ENCODE results near the gene CHMP5.

The CHMP5 gene

DNA sequence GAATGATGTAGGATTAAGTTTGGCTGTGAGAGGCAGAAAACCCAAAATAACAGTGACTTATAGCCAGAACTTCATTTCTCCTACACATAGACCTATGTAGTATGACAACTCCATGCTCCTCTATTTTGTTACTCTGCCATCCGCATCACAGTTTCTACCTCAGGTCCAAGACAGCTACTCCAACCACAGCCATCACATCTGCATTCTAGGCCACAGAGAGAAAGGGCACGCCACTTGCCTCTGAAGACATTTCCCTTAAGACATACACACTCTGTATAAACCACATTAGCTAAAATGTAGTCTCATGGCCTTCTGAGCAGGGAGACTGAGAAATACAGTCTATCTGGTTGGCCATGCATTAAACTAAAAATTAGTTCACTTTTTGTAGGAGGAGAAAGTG, 14.9 kb upstream of the CHMP5 start:
- DNase-seq (ENCODE audit: low read depth): no peak
- H3K4me3 ChIP-seq (ENCODE audit: low read depth, low read length): no peak overlapping the region
- TF ChIP-seq, protein P1, sequence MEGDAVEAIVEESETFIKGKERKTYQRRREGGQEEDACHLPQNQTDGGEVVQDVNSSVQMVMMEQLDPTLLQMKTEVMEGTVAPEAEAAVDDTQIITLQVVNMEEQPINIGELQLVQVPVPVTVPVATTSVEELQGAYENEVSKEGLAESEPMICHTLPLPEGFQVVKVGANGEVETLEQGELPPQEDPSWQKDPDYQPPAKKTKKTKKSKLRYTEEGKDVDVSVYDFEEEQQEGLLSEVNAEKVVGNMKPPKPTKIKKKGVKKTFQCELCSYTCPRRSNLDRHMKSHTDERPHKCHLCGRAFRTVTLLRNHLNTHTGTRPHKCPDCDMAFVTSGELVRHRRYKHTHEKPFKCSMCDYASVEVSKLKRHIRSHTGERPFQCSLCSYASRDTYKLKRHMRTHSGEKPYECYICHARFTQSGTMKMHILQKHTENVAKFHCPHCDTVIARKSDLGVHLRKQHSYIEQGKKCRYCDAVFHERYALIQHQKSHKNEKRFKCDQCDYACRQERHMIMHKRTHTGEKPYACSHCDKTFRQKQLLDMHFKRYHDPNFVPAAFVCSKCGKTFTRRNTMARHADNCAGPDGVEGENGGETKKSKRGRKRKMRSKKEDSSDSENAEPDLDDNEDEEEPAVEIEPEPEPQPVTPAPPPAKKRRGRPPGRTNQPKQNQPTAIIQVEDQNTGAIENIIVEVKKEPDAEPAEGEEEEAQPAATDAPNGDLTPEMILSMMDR (IDR thresholded peaks at IDR 0.05; ENCODE audit: low read depth, low read length, missing control alignments): no peak
- in situ Hi-C loops (cut with HindIII; ENCODE audit: low sequenced_read_pairs): no loop called here

DNA sequence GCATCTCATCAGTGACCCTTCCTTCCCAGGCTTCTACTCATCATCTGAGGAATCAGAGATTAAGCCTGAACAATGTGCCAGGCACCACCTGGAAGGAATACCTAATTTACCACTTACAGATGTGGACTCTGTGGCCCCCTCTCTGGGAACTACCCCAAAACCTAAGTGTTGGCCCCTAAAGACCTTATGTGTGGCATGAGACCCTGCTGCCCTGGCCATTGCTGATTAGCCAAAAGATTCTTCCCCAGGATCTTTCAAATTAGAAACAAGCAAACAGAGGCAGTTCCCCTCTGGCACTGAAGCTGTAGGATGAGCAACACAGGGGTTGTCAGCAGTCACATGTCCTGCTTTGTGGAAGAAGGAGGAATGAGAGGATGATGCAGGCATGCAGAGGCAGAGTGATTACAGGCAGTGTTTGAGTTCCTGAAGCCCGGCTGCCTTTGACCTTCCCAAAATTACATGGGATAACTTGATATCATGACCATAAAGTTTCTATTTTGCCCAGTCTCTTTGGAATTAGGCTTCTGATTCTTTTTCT, 14.3 kb upstream of the CHMP5 start:
- no peak overlapping the region for H3K4me3 ChIP-seq (ENCODE audit: low read depth, low read length)
- in situ Hi-C loops (cut with HindIII; ENCODE audit: low sequenced_read_pairs): no loop called here
- TF ChIP-seq, protein P1 (IDR thresholded peaks at IDR 0.05; ENCODE audit: low read depth, low read length, missing control alignments): no peak
- no peak for DNase-seq (ENCODE audit: low read depth)

DNA sequence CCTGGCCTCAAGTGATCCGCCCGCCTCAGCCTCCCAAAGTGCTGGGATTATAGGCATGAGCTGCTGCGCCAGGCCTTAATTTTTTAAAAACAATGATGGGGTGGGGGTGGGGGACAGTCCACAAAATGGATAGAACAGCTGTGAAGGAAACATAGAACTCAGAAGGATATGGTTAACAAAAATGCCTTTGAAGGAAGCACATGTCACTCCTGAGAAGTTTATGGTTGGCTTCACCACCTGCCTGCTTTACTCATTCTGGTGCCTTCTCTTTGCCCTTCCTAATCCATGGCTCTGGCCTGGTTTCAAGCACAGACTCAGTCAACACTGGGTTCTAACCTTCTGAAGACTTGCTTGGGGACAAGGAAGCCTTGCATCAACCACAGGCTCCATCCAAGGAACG, 10.6 kb upstream of the CHMP5 start:
- in situ Hi-C loops (cut with HindIII; ENCODE audit: low sequenced_read_pairs): no loop called here
- DNase-seq (ENCODE audit: low read depth): no peak
- H3K4me3 ChIP-seq (ENCODE audit: low read depth, low read length): no peak overlapping the region
- TF ChIP-seq, protein P1 (IDR thresholded peaks at IDR 0.05; ENCODE audit: low read depth, low read length, missing control alignments): no peak

DNA sequence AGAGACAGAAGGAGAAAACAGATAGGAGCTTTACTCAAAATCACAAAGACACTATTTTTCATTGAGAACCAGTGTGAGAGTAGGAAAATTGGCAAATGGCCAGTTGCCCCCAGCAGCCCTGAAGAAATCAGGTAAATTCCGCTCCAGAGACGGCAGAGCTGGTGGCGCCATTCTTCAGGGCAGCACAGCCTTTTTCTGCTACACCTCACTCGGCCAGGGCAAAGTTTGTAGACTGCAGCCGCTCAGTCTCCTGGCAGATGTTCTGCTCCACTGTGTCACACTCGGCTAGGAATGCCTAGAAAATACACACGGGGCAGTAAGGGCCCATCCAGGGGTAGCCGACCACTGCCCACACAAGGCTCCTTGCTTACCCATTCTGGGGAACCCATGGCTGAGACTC, 9.8 kb upstream of the CHMP5 start:
- in situ Hi-C loops (cut with HindIII; ENCODE audit: low sequenced_read_pairs): no loop called here
- TF ChIP-seq, protein P1 (IDR thresholded peaks at IDR 0.05; ENCODE audit: low read depth, low read length, missing control alignments): no peak

DNA sequence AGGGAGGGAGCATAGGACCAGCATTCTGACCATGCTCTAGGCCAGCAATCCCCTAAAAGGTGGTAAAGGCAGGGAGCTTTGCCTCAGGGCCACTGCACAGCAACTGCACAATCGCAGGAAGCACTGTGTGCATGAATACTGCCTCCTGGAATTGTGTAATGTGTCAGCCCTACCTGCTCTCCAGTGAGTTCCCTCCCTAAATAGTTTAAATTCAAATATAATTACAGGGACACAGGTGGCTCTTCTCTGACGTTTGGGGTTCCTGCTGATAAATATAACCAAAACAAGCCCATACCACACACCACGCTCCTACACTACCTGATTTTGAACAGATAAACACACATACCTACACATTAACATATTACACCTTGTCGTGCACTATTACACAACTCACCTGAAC, 9.4 kb upstream of the CHMP5 start:
- no peak overlapping the region for H3K4me3 ChIP-seq (ENCODE audit: low read depth, low read length)
- TF ChIP-seq, protein P1 (IDR thresholded peaks at IDR 0.05; ENCODE audit: low read depth, low read length, missing control alignments): no peak
- DNase-seq (ENCODE audit: low read depth): no peak
- in situ Hi-C loops (cut with HindIII; ENCODE audit: low sequenced_read_pairs): no loop called here

More for the DNA sequence above, 9.8 kb upstream of the CHMP5 start:
- no peak overlapping the region for H3K4me3 ChIP-seq (ENCODE audit: low read depth, low read length)
- DNase-seq (ENCODE audit: low read depth): no peak

DNA sequence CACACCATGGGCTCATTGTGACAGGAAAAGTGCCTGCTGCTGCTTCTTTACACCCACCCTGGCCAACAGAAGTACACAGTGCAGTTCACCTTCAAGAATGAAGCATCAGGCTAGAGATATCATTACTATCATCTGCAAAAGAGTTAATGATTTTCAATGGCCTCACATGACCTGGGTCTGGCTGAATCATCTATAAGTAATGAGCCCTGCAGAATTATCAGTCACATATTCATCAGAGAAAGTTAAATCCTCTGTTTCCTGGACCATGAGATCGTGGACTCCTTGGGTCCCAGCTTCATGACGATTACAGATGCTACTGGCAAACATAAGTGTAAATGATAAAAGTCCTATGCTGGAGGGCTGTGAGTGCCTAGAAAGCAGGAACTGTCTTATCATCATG, 8.6 kb upstream of the CHMP5 start:
- DNase-seq (ENCODE audit: low read depth): no peak
- TF ChIP-seq, protein P1 (IDR thresholded peaks at IDR 0.05; ENCODE audit: low read depth, low read length, missing control alignments): no peak
- H3K4me3 ChIP-seq (ENCODE audit: low read depth, low read length): no peak overlapping the region
- in situ Hi-C loops (cut with HindIII; ENCODE audit: low sequenced_read_pairs): no loop called here

DNA sequence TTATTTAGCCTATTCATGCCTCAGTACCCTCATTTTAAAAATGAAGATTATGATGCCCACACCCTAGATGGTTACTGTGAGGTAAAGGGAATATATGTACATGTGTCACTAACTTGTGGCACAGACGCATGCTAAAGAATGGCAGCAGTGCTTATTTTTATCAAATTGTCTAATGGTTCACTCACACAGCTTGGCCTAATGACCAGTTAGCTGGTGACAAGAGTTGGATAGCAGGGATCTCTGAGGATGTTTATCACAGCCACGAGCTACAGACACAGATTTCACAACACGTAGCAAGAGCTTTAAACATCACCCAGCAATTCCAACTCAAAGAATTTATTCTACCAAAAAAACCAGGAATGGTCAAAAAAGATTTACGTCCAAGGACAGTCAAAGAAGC, 7.6 kb upstream of the CHMP5 start:
- no peak overlapping the region for H3K4me3 ChIP-seq (ENCODE audit: low read depth, low read length)
- in situ Hi-C loops (cut with HindIII; ENCODE audit: low sequenced_read_pairs): no loop called here
- TF ChIP-seq, protein P1 (IDR thresholded peaks at IDR 0.05; ENCODE audit: low read depth, low read length, missing control alignments): no peak
- DNase-seq (ENCODE audit: low read depth): no peak

Data from astrocyte of the cerebellum (primary cell).